ENCODE data around the gene LRP1B.
"Not testable (repeated sequence)": the region's sequence is repeated elsewhere in the genome, so short reads cannot be mapped to it uniquely, and the experiment has no call there.

Gene LRP1B

DNA sequence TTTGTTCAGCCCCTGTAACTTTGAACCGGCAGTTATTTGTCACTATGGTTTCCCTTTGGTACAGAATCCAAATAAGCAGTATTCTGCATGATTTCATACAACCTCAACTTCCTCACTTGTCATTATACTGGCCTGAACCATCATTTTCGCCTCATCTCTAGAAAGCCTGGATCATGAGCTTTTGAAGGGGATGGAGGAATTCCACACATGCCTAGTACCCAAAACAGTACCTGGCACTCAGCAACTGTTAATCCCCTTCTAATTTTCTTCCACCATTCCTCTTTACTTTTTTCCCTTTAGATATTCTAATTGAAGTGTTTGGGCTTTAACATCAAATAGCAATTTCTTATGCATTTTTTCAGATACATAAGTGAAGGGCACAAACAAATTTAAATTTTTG is 1776.3 kb downstream of the LRP1B start:
- no peak for DNase-seq

DNA sequence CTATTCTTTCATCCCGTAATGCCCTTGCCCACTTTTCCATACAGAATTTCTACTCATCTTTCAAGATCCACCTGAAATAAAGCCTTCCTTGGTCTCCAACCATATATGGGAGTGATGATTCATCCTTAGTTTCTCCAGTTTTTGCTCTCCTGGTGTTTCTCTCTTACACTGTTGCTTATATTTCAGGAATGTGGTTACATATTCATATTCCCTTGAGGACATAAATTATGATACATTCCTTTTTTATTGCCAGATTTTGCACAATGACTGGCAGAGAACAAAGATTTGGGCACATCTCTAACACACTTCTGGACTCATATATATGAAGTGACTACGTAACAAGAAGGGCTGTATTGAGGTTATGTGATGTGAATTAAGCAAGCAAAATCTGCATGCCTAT is 1777.3 kb downstream of the LRP1B start:
- no peak for DNase-seq

DNA sequence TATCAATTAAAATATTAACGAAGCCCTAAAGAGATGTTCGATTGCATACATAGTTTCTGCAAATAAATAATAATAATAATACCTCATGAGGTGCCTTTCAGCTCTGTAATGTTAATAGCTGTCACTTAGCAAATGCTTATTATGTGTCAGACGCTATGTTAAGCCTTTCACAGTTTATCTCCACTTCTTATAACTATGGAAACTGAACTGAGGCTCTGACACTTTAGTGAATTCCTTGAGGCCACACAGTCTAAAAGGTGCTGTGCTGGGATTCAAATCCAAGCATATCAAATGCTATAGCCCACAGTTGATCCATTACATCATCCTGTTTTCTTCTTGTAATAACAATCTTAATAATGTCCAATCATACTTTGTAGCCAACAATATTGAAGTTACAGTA is 1779.1 kb downstream of the LRP1B start:
- DNase-seq = no peak

DNA sequence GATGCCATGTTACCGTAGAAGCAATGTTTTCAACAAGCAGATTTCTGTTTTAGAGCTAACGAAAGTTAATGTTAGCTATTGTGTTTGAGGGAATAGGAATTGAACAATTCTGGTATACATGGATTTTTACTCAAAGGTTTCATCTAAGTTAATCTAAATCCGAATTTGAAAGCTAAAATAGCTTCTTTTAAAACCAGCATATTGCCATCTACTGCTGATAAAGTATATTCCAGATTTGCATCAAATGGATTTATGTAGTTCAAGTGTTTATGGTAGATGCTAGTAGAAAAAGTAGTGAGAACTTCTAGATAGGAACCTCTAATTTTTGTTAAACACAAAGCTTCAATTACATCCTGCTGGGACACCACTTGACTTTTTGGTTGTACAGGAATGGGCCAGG is 1781.1 kb downstream of the LRP1B start:
- no peak for DNase-seq

DNA sequence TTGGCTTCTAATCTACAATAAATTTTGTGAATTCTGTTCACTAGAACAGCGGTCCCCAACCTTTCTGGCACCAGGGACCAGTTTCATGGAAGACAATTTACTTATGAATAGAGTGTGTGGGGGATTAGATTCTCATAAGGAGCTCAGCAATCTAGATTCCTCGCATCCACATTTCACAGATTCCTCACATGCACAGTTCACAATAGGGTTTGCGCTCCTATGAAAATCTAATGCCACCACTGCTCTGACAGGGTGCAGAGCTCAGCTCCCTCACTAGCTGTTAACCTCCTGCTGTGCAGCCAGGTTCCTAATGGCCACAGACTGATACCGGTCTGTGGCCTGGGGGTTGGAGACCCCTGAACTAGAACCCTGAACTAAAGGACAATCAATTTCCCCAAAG is 1782.0 kb downstream of the LRP1B start:
- no peak for DNase-seq

DNA sequence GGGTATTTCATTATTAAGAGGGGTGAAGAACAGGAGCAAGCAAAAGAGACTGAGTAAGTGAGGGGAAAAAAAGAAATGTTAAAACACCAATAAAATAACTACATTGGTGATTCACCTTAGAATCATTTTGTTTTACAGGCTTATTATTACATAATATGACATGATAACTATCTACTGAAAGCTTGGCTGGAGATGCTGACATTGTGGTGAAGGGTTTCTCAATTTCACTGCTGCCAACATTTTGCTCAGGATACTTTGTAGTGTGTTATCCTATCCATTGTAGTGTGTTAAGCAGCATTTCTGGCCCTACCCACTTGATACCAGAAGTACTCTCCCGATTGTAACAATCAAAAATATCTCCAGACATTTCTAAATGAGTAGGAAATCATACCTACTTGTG is 1786.0 kb downstream of the LRP1B start:
- no peak for DNase-seq

DNA sequence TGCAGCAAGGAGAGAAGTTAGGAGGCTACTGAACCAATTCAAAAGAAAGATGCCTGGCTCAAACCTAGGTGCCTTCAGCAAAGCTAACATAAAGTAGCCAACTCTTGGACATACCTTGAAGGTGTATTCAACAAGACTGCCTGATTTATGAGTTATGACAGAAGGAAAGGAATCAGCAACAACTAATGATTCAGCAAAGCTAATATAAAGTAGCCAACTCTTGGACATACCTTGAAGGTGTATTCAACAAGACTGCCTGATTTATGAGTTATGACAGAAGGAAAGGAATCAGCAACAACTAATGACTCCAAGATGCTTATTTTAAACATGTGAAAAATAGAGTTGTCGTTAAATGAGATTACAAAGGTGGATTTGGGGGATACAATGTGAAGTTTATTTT is 1786.5 kb downstream of the LRP1B start:
- not testable (repeated sequence) for DNase-seq

DNA sequence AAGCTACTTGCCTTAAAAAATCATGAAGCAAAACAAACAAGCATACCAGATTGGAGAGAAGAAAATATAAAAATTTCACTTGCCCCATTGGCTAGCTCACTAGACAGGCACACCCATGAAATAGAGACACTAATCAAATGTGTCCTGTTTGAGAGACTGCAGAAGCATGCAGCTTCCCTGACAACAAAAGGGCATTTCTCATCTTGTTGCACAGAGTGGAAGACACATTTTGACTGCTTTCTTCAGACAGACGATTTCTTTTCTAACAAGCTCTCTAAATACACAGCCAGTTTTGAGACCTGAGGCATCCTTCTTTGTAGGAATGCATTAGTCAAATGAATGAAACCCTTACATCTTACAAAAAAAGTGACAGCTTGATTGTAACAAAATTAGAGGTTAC is 1792.0 kb downstream of the LRP1B start:
- no peak for DNase-seq

DNA sequence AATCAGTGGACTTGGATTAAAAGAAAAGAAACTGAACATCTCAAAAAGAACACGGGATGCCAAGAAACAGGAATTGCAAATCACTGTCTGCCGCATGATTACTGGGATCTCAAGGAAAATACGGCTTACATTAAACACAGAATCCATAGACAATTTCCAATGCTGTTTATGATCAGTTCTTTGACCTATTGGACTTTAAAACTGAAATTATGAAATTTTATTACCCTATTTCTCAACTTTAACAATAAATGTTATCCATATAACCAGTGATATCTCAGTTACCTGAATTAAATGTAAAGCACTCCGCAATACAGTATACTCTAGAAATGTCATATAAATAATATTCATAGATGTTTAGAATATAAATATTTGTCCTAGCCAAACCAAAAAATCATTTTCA is 1793.8 kb downstream of the LRP1B start:
- no peak for DNase-seq

DNA sequence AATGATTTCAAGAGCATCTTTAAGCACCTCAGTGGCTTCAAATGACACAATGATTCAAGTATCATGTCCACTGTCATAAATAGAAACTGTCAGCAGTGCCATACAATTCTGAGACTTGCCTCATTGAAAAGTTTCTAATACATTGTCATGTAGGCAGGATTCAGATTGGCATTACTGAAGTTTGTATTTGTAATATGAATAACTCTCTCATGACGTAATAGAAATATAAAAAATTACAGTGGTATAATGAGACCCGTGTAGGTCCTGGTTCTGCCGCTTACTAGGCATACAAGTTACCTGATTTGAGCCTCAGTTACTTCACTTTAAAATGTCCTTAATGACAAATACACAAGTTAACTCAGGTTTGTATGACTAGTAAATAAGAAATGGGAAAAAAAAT is 1814.5 kb downstream of the LRP1B start:
- no peak for DNase-seq

DNA sequence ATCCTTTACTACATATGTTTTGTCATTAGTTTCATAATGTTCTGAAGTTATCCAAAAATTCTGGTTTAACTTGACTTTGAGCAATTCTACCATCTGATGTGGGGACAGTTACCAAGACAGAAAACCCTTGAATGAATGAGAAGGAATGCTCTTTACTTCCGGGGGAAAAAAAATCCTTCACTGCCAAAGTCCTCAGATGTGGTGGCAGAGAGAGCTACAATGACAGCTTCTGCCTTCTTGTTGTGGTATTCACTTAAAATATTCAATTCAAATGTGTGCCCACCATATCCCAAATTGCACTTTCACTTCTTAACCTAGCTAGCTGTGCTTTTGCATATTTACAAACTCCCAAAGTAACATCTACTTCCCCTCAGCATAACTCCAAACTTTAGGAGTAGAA is 1818.9 kb downstream of the LRP1B start:
- DNase-seq = no peak

DNA sequence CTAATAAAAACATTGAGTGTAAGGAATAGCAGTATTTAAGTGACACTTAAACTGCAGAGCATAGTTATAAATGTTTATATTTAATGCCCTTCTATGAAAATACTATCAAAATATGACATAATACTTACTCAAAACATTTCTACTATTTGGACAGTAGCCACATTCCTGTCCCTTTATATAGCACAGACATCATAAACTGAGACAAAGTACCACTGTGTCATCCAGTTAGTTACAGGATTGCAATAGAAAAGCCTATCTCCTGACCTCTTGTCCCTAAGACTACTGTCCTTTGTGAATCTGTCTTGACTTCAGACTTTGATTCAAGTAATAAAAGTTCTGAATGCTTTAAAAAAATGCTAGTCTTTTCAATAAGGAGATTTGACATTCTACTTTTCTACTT is 1822.1 kb downstream of the LRP1B start:
- no peak for DNase-seq

DNA sequence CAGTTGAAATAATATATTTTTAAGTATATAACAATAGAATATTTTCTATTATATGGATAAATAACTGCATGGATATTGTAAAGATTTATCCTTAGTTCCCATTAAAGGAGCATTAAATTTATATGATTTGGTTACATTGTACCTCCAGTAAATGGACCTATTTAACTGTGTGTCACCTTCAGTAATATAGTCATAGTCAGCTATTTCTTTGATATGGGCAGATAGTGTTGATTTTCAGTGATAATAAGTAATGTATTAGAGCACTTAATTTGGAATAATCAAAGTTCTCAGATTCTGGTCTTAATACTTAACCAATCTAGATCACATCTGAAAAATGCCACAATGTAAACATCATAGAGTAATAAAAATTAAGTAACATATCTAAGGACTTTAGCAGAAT is 1823.3 kb downstream of the LRP1B start:
- DNase-seq = no peak

DNA sequence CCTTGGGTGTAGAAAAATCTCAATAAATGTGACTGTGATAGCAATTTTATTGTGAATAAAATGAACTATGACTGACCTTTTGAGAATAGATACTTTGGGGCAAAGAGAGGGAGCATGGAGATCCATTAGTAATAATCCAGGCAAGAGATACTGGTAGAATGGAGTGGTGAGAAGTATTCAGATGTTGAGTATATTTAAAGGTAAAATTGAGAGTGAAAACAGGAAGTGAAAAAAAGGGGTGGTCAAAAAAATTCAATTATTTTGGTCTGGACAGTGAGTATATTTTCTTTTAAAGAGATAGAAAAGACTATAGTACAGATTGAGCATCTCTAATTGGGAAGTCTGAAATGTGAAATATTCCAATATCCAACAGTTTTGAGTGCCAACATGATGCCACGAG is 1835.0 kb downstream of the LRP1B start:
- no peak for DNase-seq

DNA sequence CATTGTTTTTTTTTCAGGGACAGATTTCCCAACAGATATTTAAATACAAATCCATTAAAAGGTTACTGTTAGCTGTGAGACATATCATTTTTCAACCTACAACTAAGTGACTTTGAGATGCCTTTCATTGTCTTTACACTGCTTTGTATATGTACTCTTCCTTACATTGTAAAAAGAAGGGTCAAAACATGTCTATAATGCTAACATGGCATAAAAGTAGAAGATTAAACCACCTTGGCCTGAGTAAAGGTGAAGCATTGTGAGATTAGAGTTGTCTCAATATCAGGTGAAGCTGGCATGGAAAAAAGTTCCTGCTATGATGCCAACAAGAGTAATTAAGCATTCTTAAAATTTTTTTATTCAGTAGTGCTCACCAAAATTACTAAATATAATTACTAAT is 1842.1 kb downstream of the LRP1B start:
- DNase-seq = no peak

DNA sequence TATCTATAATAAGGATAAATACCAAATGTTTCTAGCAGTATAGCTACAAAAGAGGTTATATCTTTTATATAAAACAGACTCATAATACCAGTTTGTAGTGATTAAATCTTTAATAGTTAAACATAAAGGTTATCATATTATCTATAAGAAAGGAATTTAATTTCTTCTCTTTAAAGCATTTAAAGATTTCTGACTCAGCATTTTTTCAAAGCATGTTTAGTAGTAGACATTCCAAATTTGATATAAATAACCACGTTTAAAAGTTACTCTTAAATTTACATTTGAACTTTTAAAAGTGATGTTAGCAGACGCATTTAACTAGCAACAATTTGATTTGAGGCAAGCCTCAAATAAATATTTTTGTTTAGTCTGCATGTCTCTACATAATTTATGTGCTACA is 1842.6 kb downstream of the LRP1B start:
- DNase-seq = no peak

DNA sequence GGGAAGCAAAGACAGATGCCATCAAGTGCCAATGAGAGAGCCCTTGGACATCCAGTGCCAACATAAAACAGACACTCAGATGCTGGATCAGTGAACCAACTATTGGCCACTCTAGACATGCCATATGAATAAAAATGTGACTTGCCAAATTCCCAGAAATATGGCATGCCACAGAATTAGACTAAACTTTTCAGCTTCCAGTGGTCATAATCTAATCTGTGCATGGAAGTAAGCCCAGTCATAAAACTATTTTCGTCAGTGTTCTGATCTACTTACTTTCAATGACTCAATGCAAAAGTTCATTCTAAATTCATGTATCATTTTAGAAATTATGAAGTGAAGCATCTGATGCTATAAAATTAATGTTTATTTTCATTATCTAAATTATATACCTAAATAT is 1844.4 kb downstream of the LRP1B start:
- DNase-seq = no peak

DNA sequence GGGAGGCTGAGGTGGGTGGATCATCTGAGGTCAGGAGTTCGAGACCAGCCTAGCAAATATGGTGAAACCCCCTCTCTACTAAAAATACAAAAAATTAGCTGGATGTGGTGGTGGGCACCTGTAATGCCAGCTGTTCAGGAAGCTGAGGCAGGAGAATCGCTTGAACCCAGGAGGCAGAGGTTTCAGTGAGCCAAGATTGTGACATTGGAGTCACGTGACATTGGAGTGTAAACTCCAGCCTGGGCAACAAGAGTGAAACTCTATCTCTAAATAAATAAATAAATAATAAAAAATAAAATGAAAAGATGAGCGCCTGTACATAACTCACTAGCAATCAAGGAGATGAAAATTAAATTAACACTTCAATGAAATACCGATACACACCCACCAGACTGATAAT is 1853.5 kb downstream of the LRP1B start:
- DNase-seq = not testable (repeated sequence)

DNA sequence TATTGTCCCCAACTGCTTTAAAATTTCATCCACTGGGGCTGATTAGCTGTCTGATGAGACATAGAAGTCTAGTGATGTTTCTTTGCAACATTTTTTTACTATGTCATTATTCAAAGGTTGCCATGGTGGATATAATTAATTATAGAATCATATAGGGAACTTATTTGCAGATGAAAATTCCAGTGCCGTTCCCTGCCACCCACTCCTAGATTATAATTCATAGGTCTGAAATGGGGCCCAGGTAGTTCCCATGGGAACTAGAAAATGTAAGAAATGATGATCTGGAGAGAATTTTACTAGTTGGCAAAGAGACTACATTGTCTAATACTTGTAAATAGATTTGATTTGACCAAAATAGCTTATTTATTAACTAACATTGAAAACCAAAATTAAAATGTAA is 1854.2 kb downstream of the LRP1B start:
- no peak for DNase-seq

DNA sequence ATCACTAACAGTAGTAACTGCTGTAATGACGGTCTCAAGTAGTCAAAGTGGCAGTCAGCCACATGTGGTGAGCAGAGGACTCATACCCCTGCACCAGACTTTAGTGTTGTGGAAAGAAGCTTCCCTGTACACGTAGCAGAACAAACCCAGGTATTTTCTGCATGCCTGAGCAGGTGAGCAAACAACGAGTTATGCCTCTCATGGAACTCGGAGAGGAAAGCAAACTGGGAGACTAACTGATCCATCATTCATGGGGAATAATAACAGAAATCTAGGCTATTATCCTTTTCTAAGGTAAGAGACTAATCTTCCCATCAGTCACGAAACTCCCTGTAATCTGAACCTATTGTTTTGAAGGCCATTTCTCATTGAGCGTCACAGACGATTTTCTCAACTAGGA is 1855.4 kb downstream of the LRP1B start:
- DNase-seq = peak; percentile 15

DNA sequence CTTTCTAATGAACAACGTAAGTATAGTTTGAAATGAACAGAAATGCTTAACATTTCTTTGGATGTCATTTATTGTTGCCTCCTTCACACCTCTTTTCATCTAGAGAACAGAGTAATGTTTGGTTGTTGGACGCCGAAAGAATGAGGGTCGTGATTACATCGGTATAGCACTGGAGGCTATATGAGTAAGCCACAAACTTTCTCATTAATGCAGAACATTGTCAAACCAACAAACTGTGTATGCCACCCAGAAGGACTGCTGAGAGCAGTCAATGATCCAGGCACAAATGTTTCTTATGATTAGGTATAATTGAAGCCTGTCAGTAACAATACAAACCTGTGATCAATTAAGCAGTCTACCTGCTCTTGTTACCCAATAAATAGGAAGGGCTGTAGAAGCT is 1855.9 kb downstream of the LRP1B start:
- no peak for DNase-seq

DNA sequence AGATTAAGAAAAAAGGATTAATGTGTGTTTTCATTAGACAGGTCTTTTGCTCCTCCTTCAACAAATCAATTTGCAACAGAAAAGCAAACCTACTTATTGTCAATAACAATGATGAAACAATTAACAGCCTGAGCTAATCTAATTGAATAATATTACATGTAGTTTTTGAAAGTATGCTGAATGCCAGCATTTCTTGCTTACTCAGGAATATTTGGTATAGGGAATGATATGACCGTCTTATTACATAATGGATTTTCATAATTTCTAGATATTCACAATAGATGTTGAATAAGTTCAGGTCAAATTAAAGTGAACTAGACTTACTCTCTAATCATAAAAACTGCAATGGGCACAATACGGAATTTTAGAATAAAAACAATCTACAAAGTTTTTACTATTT is 1856.9 kb downstream of the LRP1B start:
- DNase-seq = no peak

DNA sequence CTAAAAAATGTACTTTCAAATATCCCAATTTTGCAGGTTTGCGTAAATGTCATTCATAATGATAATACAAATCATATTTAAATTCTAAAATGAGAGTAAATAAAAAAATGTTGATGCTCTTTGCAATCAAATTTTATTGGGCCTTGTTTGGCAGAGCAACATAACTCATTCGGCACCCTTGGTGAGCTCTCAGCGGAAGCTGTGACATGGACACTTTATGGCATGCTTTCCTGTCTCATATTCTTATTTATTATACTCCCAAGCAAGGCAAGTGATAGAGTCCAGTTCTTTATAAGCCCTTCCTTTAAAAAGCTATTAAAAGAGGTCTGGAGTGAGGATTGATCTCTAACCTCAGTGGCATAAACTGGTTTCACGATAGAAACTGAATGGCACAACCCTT is 1857.4 kb downstream of the LRP1B start:
- no peak for DNase-seq

DNA sequence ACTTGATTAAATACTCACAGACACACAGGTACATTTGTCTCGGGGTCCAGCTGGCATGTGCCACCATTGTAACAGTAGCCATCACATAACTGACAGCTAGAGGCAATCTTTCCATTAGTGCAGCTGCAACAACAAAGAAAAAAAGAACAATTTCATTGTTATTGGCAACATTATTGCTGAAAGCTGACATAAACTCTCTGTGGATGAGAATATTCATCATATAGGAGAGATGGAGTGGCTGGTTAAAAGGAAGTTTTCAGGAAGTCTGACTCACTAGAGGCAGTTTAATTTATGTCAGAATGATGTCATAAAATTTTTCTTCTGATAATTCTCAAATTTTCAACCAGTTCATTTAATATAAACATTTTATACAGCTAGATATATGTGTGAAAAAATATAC is 1860.6 kb downstream of the LRP1B start:
- DNase-seq = no peak

DNA sequence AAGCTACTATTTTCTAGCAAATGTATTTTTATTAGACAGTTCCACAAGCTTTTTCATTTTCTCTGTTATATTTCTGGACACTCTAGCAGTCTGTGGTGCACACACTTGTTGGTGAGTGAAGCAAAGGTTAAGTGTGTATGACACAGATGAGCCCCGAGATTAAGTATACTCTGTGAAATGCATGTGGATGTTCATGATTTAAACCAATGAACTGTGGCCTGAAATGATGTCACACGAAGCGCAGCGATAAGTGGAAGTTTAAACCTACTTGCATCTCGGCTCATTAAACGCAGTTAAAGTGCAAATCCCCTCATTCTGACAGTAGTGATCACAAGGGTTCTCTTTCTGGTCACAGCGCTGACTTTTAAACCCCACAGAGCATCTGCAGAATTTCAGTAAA is 1861.8 kb downstream of the LRP1B start:
- DNase-seq = no peak

DNA sequence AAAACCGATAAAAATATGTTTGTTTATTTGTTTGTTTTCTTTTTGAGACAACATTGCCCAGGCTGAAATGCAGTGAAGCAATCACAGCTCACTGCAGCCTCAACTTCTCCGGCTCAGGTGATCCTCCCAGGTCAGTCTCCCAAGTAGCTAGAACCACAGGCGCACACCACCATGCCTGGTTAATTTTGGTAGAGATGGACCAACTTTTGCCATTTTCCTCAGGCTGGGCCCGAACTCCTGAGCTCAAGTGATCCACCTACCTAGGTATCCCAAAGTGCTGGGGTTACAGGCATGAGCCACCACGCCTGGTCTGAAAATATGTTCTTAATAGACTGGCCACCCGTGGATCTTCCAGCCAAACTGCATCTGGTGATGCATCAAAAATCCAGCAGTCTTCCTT is 1867.9 kb downstream of the LRP1B start:
- no peak for DNase-seq
